NCI-H345 treated with DMSO at 0.1 percent for 48 hours (cell line): ENCODE measurements around the gene CDH1.
"Not testable (repeated sequence)": the region's sequence is repeated elsewhere in the genome, so short reads cannot be mapped to it uniquely, and the experiment has no call there.

Experiments
- DNase-seq: peaks from one replicate; lab custom pipeline; 2025; ENCODE audit not compliant: unreplicated experiment; lab: John Stamatoyannopoulos, UW

CDH1 gene

DNA sequence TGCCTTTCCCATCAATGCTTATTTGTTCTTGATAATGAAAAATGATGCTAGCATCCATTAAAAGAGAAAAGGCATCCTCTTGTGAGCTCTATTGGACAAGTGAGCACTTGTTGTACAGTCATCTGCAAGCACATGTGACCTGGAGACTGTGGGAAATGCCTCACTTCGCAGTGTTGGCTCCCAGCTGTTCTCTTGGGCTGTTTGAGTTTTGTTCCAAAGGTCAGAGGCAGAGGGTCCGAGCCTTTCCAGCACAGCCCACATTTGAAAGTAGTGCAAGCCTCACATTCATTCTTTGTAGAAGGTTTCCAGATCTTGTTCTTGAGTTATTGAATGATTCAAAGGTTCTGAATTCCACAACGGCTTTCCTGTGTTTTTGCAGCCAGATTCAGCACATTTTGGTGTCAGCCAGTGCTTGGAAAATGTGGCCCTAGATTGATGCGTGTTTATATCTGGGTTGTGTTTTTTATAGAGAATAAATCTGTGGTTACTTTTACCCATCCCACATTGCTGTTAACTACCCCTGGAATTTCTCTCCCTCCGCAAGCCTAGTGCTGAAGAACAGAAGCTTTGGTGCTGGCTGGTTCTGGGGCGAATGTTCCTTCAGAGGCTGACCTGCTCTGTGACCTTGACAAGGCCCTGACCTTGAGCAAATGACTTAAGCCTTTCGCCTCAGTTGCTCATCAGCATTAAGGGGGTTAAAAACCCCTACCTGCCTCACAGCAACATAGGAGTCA lies 49.8 kb downstream of the CDH1 start:
- DNase-seq = peak; percentile 88

DNA sequence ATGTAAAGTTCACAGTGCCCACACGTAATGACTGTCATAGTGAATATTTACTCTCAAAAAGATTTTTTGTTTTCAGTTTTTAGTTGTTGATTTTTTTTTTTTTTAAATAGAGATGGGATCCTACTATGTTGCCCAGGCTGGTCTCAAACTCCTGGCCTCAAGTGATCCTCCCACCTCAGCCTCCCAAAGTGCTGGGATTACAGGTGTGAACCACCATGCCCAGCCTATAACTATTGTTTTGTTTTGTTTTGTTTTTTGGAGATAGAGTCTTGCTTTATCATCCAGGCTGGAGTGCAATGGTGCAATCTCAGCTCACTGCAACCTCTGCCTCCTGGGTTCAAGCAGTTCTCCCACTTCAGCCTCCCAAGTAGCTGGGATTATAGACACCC lies 50.3 kb downstream of the CDH1 start:
- DNase-seq = not testable (repeated sequence)

DNA sequence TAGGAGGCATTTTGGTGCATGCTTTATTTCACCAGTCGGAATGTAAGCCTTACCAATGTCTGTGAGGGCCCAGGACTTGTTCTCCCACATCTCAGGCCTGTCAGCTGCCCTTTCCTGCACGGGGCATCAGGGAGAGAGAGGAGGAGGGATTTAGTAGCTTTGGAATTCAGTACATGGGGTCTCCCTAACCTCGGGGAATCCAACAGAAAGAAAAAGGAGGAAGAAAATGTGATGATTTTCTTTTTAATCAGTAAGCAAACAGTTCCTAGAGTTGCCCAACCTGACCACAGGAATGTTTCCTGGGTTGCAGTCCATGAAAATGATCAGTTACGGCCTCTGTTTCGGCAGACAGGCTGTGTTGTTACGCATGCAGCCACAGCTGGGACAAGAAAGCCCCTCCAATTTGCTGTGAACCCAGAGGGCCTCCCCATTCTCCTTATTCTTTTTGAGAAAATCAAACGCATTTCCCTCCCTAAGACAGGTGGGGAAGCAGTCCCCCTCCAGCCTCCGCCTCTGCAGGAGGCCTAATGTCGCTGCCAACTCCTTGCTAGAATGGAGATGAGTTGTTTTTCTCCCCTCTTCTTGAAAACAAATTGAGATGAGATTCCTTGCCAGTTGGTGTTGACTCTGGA lies 53.2 kb downstream of the CDH1 start:
- DNase-seq = no peak

DNA sequence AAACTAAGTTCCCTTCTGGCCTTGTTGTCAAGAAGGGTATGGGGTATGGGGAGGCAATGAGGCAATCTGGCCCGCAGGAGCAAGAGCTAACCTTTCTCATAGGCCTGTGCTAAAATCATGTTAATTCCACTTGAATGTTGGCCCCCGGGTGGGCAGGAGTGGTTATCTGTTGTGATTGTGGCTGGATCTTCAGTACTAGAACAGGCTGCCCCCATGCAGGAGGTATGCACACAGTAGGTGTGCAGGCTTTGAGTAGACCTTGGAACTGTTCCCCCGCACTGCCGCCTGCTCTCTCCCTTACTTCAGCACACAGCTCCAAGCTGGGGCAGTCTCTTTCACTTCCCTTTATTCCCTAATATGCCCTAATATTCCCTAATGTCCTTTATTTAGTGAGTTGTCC lies 53.9 kb downstream of the CDH1 start:
- DNase-seq = no peak

- no peak for DNase-seq
These were observed 55.6 kb downstream of the CDH1 start for GRCh38 chr16:68792465-68793324.

- no peak for DNase-seq
These were observed 56.3 kb downstream of the CDH1 start for GRCh38 chr16:68793401-68793857.

DNA sequence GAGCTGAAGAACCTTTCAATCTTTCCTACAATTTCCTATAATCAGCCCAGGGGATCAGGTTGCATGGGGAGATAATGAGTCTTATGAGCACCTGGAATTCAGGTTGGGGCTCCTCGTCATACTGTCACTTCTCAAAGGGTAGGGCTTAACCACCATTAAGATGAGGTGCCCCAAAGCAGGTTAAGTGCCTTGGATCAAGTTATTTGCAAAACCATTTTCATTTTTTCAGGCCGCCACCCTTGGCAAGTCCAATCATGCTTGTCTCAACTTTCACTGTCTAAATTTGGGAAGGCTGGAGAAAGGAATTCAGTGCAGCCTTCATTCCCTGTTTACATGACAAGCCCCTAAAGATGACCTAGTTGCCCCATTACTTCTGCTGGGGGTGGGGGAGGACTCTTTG lies 61.3 kb downstream of the CDH1 start:
- DNase-seq = no peak

- peak; percentile 40 for DNase-seq
These were observed 63.3 kb downstream of the CDH1 start for GRCh38 chr16:68800257-68800875.

DNA sequence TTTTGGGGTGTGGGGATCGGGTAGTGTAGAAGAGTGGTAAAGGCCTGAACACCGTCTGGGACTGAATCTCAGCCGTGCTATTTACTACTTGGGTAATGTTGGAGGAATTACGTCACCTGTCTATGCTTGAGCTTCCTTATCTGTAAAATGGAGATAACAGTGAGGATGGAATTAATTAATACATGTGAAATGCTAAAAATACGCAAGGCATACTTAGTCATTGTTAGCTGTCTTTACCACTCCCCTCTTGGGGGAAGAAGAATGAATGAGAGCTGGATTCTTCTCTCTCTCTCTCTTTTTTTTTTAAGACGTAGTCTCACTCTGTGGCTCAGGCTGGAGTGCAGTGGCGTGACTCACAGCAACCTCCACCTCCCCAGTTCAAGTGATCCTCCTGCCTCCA lies 65.1 kb downstream of the CDH1 start:
- no peak for DNase-seq

GRCh38 chr16:68806422-68806821 lies 69.3 kb downstream of the CDH1 start:
- DNase-seq = no peak

DNA sequence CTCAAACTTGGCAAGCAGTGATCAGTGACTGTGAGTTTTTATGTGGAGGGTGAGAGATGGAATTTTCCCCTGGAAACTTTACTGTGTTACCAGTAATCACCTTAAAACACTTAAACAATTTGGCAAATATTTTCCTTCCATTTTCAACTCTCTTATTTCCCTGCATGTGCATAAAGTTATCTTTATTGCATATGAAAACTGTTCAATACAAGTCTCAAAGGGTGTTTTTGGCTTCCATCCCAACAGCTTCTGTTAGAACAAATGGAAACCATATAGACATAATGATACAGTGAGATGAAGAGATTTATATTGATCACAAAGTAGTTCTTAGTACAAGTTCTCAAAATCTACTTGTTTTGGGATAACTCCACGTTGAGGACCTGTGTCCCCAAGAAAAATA lies 69.9 kb downstream of the CDH1 start:
- DNase-seq = no peak

GRCh38 chr16:68814516-68814915 lies 77.4 kb downstream of the CDH1 start:
- no peak for DNase-seq

GRCh38 chr16:68823401-68824135 lies 86.5 kb downstream of the CDH1 start:
- no peak for DNase-seq

DNA sequence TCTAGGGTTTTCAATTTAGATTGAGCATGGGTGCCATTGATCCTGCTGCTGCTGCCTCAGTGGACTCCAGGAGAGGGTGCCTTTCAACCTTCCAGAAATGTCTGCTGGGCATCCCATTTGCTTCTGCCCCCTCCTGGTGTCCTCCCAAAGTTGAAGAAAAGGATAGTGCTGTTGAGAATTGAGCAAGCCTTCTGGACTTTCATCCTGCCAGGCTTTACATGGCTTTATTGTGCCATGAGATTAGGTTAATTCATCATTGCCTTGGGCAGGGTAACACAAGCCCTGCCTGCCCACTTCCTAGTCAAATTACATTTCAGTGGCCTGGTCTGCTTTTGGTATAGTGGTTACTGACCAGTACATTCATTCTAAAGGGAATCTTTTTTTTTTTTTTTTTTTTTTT lies 88.3 kb downstream of the CDH1 start:
- DNase-seq = no peak

DNA sequence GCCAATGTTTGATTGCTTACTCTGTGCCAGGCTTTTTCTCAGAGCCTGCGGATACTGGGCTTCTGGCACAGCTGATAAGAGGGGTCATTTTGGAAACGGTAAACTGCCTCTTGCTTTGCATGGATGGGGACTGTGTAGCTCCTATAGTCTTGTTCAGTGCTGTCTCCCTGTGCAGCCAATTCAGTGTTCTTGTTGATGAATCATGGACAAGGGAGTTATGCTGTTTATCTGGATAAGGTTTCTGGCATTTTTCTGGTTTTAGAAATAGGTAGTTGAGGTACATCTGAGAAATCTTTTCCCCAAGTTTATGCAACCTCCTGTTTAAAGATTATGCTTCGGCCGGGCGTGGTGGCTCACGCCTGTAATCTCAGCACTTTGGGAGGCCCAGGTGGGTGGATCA lies 89.6 kb downstream of the CDH1 start:
- no peak for DNase-seq

DNA sequence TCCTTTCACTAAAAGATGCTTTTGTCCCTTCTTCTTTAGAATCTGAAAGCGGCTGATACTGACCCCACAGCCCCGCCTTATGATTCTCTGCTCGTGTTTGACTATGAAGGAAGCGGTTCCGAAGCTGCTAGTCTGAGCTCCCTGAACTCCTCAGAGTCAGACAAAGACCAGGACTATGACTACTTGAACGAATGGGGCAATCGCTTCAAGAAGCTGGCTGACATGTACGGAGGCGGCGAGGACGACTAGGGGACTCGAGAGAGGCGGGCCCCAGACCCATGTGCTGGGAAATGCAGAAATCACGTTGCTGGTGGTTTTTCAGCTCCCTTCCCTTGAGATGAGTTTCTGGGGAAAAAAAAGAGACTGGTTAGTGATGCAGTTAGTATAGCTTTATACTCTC lies 96.2 kb downstream of the CDH1 start:
- no peak for DNase-seq

GRCh38 chr16:68834550-68834949 lies 97.5 kb downstream of the CDH1 start:
- DNase-seq = no peak

GRCh38 chr16:68835970-68836369 lies 98.9 kb downstream of the CDH1 start:
- no peak for DNase-seq

- DNase-seq = no peak
These were observed 102.7 kb downstream of the CDH1 start for GRCh38 chr16:68839831-68840230.

- not testable (repeated sequence) for DNase-seq
These were observed 105.9 kb downstream of the CDH1 start for GRCh38 chr16:68842964-68843481.
